Calu3 (cell line): Measurements from ENCODE around the gene KCNH1. TPM values are rescaled to one million over a fixed set of nuclear protein-coding genes. Genes with fewer than 3 reads are reported as not detected.

Experiments used
- BruUV-seq: library from RNA; stranded (reverse); fragments of 400-500 nt; replicated peaks from 2 replicates; lab custom pipeline; 2021; lab: Mats Ljungman, UMichigan
- CTCF ChIA-PET: fragments of 300-600 bp; sonication (Branson Sonifier 250); formaldehyde crosslinking; loops from one replicate; lab custom pipeline; 2022; ENCODE audit warnings: antibody characterized with exemption; lab: Charles Lee
- DNase-seq: peaks from one replicate; pipeline ENCODE4 v3.0.0; 2022
- H3K27ac Mint-ChIP-seq: one replicate; pipeline ENCODE4 v1.8.0; 2022; ENCODE audit warnings: mixed read lengths; ENCODE audit not compliant: unreplicated experiment
- H3K27me3 Mint-ChIP-seq: one replicate; pipeline ENCODE4 v1.8.0; 2022; ENCODE audit warnings: mixed read lengths; ENCODE audit not compliant: unreplicated experiment
- H3K36me3 Mint-ChIP-seq: one replicate; pipeline ENCODE4 v1.8.0; 2022; ENCODE audit warnings: mild to moderate bottlenecking, moderate library complexity, mixed read lengths; ENCODE audit not compliant: insufficient read depth, unreplicated experiment
- H3K4me1 Mint-ChIP-seq: one replicate; pipeline ENCODE4 v1.8.0; 2022; ENCODE audit warnings: mild to moderate bottlenecking, low read depth, mixed read lengths; ENCODE audit not compliant: unreplicated experiment
- H3K4me3 Mint-ChIP-seq: one replicate; pipeline ENCODE4 v1.8.0; 2022; ENCODE audit warnings: mild to moderate bottlenecking, low read depth, moderate library complexity, mixed read lengths; ENCODE audit not compliant: unreplicated experiment
- H3K9me3 Mint-ChIP-seq: one replicate; pipeline ENCODE4 v1.8.0; 2022; ENCODE audit warnings: low read depth, mixed read lengths; ENCODE audit not compliant: unreplicated experiment
- CTCF ChIP-seq: fragments of 200-600 bp; IDR thresholded peaks from one replicate; pipeline ENCODE4 v1.8.0; 2022; ENCODE audit warnings: antibody characterized with exemption; ENCODE audit not compliant: unreplicated experiment
- intact Hi-C: fragments of 100-400 bp; cut with micrococcal nuclease; formaldehyde crosslinking; loops from one replicate; pipeline ENCODE4 v1.10.0; 2022; ENCODE audit not compliant: unreplicated experiment
- total RNA-seq: library from RNA; stranded (reverse); gene quantifications from 2 replicates; pipeline ENCODE4 v1.2.3, GENCODE V29; 2022

The KCNH1 gene
- total RNA-seq, 1 experiment from 2014 or later: not detected

GRCh38 chr1:210730023-210730422, 403.9 kb downstream of the KCNH1 start:
- Mint-ChIP-seq H3K9me3 (no peaks in the 10 kb centered on the region), H3K4me3 (no peak overlapping the region), H3K36me3 (no peaks in the 10 kb centered on the region), H3K27ac (no peak overlapping the region), H3K27me3 (peaks cover 83% of the 10 kb centered on the region), H3K4me1 (no peaks in the 10 kb centered on the region)
- CTCF ChIA-PET: no interaction called here
- intact Hi-C loops: no loop called here
- no peak for TF ChIP-seq CTCF
- no TSS peak for BruUV-seq
- no peak for DNase-seq

- intact Hi-C loops: no loop called here
- Mint-ChIP-seq H3K9me3 (no peaks in the 10 kb centered on the region), H3K27me3 (peaks cover 69% of the 10 kb centered on the region), H3K27ac (no peak overlapping the region), H3K36me3 (no peaks in the 10 kb centered on the region), H3K4me1 (no peaks in the 10 kb centered on the region), H3K4me3 (no peak overlapping the region)
- no peak for DNase-seq
- no peak for TF ChIP-seq CTCF
- CTCF ChIA-PET: no interaction called here
- BruUV-seq: no TSS peak
These were observed 405.4 kb downstream of the KCNH1 start for GRCh38 chr1:210728437-210729149.

- intact Hi-C loops: no loop called here
- Mint-ChIP-seq H3K9me3 (no peaks in the 10 kb centered on the region), H3K36me3 (no peaks in the 10 kb centered on the region), H3K4me1 (no peaks in the 10 kb centered on the region), H3K4me3 (no peak overlapping the region), H3K27me3 (peaks cover 60% of the 10 kb centered on the region), H3K27ac (no peak overlapping the region)
- CTCF ChIA-PET: no interaction called here
- DNase-seq: no peak
- BruUV-seq: no TSS peak
- no peak for TF ChIP-seq CTCF
These were observed 406.2 kb downstream of the KCNH1 start for GRCh38 chr1:210727709-210728108.

- TF ChIP-seq CTCF: no peak
- CTCF ChIA-PET: interaction anchor here (0.7 kb wide), 1 partner anchor 517 kb away, joined by 5 read pairs; no protein-coding TSS in a partner anchor
- Mint-ChIP-seq H3K4me3 (no peak overlapping the region), H3K9me3 (no peaks in the 10 kb centered on the region), H3K27ac (no peak overlapping the region), H3K4me1 (no peaks in the 10 kb centered on the region), H3K36me3 (no peaks in the 10 kb centered on the region), H3K27me3 (peaks cover 49% of the 10 kb centered on the region)
- intact Hi-C loops: no loop called here
- BruUV-seq: no TSS peak
- peak; percentile 35 for DNase-seq
These were observed 407.3 kb downstream of the KCNH1 start for GRCh38 chr1:210726621-210727020.
